ENCODE data around the gene CTLA4.

DNA sequence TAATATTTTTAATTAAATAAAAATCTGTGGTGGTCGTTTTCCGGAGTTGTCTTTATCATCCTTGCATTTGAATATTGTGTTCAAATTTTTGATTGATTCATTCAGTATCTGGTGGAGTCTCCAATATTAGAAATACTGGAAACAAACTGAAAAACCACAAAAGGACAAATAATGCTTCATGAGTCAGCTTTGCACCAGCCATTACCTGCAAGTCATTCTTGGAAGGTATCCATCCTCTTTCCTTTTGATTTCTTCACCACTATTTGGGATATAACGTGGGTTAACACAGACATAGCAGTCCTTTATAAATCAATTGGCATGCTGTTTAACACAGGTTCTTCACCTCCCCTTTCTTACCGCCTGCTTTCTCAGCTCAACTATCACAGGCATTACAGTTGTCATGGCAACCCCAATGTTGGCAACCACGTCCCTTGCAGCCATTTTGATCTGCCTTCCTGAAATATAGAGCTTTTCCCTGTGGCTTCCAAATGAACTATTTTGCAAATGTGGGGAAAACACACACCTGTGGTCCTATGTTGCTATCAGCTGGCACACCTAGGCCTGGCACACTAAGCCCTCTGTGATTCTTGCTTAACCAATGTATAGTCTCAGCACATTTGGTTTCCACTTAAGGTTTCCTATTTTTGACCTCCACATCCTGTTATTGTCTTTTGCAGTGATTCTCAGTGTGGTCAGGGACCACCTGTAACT is 6.5 kb downstream of the CTLA4 start:
- TF ChIP-seq CTCF (IDR thresholded peaks at IDR 0.05; ENCODE audit: low read depth, low read length) (no peak), EZH2phosphoT487 (IDR thresholded peaks at IDR 0.05; ENCODE audit: low read depth) (no peak)
